ENCODE measurements around the gene MFRP.
A peak's percentile ranks its signal among the peaks of the same experiment; 100 is the strongest.

Gene MFRP

GRCh38 chr11:119372260-119373058 lies 26.0 kb upstream of the MFRP start:
- DNase-seq, result no peak

GRCh38 chr11:119371778-119372182 lies 25.3 kb upstream of the MFRP start:
- DNase-seq, result no peak

GRCh38 chr11:119371067-119371601 lies 24.6 kb upstream of the MFRP start:
- no peak for DNase-seq

DNA sequence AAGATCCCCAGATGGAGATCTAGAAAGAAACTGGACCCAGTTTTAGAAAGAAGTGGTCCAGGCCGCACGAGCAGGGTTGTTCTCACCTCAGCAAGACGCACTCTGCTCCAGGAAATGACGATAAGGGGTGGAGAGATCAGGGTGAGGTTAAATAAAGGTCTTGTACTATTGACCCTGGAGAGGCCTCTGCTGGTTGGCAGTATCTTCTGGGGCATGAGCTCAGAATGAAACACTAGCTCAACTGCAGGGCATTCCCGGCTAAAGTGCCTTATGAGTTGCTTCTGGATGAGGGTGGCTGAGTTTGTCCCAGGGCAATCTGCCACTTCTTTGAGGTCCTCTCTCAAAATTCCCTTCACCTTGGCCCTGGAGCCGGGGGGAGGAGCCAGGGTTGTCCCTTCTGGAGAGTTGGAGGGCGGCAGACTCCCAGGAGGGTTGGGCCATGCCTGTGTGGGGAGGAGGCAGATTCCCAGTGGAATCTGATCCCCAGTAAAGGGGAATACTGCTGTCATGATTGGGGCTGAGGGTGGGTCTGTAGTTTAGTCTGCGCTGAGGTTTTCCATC lies 24.1 kb upstream of the MFRP start:
- DNase-seq, result no peak

DNA sequence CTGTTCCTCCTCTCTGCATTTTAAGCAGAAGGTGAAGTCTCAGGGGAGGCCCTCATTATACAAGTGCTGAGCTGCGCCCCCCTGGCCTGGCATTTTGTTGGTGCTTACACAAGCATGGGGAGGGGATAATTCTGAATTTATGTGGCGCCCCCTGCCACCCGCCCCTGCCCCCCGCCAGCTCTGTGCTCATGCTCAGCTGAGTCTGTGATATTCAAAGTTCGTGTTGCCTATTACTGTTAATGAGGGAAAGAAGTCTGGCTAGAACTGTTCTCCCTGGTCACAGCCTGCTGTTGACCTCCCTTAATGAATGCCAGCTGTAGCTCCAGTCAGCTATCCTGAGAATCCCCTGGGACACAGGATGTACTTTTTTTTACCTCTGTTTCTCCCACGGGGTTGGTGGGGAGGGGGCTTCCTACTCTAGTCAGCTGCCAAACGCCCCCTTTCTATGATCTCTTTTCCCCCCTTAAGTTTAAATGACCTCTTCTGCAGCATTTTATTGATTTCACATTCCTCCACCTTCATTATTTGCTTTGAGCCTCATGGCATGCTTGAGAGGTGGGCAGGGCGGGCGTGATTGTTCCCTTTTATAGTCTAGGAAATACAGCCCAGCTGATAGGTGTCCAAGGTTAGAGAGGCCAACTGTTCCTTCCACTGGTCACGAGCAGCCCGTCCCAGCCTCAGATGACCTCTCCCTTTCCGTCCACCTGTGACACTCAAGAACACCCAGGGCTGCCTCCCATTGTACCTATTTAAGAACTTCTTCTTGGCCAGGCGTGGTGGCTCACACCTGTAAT lies 22.8 kb upstream of the MFRP start:
- DNase-seq, result no peak

GRCh38 chr11:119368121-119369034 lies 21.9 kb upstream of the MFRP start:
- no peak for DNase-seq

DNA sequence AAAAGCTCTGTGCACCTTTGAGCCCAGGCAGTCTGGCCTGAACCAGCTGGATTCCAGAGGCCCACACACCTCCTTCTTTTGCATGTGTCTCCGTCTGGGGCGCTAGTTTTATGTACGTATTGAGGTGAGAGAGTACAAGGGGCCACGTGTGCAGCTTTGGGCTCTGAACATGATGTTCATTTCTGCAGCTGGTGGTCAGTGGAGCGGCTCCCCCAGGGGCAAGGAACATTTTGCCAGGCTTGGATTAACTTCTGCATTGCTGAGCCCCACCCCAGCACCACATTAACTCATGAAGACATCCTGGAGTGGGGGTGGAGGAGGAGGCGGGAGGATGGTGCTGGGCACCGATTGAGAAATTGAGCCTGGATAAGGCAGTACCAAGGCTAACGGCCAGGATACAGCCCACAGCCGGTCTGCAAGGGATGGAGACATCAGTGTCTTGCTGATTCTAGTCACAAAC lies 21.2 kb upstream of the MFRP start:
- DNase-seq, result no peak

GRCh38 chr11:119366690-119367620 lies 20.4 kb upstream of the MFRP start:
- no peak for DNase-seq

- DNase-seq, result no peak
Observed at GRCh38 chr11:119365071-119365591, 18.6 kb upstream of the MFRP start.

GRCh38 chr11:119363851-119364590 lies 17.5 kb upstream of the MFRP start:
- no peak for DNase-seq

DNA sequence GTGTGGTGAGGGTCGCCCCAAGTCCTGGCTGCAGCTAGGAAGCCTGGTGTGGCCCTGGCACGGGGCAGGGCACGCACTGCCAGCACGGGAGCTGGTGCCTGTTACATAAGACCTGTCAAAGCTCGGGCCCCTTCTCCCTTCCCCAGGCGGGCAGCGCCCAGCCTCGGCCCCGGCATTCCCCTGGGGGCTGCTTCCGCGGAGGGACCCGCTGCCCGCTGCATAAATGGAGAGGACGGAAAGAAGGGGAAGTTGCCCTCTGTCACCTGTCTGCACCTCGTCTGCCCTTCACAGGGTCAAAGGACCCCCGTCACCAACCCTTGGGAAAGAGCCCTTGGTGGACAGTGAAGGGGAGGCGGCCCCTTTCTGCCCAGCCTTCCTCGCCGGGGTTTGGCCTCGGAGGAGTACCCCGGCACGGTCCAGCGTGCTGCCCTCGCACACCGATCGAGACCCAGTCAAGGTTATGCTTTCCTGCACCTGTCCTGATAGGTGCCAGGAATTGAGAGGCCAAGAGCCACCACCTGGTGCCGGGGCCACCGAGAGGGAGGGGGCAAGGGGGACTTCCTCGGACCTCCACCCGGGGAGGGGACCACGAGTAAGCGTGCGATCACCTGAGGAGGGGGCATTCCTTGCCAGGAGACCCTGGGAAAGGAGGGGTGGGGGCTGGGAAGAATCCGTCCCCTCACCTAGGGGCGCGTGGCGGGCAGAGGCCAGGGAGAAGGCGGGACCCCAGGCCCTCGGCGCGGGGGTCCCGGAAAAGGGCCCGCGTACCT lies 16.8 kb upstream of the MFRP start:
- DNase-seq, result no peak

GRCh38 chr11:119362741-119363080 lies 16.2 kb upstream of the MFRP start:
- no peak for DNase-seq

GRCh38 chr11:119361941-119362725 lies 15.6 kb upstream of the MFRP start:
- DNase-seq, result no peak

DNA sequence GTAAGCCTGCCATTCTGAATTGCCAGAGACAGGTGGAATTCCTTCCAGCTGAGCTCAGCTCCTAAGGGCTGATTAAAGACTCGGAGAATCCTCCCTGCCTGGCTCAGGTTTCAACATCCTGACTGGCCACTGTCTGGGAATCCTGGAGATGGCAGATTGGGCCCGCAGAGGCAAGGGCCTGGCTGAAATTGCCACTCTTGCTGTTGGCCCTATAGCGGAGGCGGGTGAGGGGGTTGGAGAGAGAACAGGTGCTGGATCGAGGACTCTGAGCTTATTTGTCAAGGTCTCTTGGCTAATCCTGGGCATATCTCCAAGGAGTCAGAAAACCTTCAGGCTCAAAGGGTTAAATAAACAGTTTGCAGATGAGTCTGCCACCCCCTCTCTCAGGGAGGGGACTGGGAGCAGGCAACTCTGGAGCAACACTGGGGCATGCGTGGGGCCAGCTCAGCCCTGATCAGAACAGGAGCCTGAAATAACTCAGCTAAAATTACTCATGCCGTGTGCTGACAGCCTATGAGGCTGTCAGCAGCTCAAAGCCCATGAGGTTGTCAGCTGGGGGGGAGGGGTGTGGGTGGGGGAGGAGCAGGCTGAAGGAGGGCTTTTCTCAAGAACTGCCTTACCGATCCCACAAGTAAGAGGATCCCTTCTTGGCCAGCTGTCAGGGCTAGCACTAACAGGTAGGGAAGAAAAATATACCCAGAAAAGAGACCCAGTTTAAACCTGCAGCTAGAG lies 14.7 kb upstream of the MFRP start:
- peak; percentile 61 for DNase-seq

- DNase-seq, result no peak
Observed at GRCh38 chr11:119359365-119360214, 13.1 kb upstream of the MFRP start.

- no peak for DNase-seq
Observed at GRCh38 chr11:119357074-119357473, 10.6 kb upstream of the MFRP start.
